HG03558 (cell line): Measurements from ENCODE around the gene TSPAN11.

Experiments
- ATAC-seq: cut with Tn5 transposase; IDR thresholded peaks from one replicate; pipeline ENCODE4 v1.9.1; 2021; ENCODE audit warnings: moderate number of reproducible peaks; ENCODE audit not compliant: unreplicated experiment; ENCODE audit errors: extremely low read depth

TSPAN11 gene

DNA sequence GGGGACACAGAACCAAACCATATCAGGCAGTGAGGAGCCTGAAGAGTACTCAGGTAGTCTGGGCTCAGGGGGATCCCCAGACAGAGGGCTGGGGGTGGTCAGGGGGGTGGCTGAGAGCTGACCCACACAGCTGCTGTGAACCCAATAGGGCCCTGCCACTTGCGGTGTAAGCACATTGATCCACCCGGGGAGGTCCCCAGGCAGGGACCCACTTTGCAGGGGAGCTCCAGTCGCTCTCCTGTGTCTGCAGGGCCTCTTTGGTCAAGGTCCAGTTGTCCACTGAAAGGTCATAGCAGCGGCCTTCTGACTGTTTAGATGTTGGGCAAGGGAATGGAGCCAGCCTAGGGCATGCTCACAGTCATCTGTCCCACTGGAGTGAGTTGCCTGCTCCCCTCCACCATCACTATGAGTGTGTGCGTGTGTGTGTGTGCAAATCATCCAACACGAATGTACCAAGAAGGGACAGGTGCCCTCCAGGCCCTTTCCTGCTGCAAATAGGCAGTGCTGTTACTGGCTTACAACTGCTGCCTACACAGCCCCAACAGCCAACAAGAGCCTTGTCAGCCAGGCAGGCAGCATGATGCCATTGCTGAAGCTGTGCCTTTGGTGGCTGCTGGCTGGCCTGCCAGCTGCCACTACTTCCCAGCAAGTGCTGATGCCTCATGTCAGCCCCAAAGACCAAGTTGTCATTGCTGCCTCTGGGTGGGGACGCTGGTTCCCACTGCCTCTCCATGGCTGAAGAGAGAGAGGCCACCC is 71.3 kb downstream of the TSPAN11 start:
- ATAC-seq = no peak

DNA sequence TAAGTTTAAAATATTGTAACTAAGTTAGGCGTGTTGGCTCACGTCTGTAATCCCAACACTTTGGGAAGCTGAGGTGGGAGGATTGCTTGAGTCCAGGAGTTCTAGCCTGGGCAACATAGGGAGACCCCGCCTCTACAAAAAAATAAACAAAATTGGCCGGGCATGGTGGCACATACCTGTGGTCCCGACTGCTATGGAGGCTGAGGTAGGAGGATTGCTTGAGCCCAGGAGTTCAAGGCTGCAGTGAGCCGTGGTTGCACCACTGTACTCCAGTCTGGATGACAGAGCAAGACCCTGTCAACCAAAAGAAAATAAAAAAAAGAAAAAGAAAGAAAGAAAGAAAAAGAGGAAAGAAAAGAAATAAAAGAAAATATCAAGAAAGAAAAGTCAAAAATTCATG is 72.5 kb downstream of the TSPAN11 start:
- ATAC-seq = no peak

DNA sequence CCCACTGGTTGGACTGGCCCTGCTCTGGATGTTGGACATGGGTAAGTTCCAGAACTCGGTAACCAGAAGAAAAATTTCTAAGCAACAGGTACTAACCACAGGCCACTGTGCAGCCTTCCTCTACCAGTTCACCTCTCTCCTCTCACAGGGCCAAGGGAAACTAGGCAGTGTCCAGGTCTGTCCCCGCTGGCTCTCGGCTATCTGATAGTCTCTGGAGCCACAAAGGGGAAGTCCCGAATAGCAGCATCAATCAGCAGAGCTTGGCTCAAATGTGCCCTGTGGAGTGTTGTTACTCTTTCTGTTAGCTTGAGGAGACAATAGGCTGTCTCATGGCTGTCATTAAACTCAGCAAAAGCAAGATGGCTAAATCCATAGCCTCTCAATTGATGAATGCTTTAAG is 73.2 kb downstream of the TSPAN11 start:
- ATAC-seq = no peak

DNA sequence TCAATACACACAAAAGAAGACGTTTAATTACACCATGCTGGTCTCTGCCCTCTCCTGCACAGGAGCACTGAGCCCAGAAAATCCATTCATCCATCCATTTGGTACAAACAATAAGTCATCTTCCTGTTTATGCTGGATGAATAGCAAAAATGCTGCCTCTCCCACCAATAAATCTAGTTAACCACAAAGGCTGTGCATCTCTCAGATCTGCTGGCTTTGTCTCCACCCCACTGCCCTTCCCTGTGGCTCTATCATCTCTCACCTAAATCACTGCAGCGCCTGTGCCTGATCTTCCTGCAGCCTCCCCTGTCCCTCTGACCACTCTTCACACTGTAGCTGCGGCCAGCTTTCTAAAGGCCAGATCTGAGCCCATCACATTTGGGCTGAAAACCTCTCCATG is 74.2 kb downstream of the TSPAN11 start:
- no peak for ATAC-seq

DNA sequence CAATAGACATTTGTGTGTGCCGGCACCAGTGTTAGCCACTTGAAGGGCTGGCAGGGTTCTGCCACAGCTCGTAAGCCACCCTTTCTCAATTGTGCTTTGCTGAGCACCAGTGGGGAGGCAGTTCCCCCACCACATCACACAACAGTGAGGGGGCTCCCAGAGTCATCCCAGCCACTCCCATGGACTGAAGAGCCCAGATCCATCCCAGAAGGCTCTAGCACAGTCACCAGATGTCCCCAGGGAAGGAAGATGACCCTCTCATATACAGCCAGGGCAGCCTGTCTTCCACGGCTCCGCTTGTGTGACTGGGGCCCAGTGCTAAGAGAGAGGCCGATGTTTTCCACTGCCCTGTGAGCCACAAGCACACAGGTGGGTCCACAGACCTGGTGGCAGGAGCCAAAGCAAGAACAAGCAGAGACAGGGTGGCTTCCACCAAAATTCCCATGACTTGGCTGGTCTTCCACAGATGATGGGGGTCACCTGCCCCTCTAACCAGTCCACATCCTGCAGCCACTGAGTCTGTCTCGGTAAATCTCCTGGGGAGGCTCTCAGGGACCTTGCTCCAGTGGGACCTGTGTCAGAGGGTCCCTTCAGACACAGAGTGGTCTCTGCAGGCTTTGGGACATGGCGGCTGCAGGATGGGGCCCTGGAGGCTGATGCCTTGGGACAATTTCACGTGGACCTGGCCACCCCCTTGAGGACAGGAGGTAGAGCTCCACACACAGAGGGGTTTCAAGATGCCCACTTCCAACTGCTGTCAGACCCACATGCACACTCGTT is 75.2 kb downstream of the TSPAN11 start:
- ATAC-seq = no peak

DNA sequence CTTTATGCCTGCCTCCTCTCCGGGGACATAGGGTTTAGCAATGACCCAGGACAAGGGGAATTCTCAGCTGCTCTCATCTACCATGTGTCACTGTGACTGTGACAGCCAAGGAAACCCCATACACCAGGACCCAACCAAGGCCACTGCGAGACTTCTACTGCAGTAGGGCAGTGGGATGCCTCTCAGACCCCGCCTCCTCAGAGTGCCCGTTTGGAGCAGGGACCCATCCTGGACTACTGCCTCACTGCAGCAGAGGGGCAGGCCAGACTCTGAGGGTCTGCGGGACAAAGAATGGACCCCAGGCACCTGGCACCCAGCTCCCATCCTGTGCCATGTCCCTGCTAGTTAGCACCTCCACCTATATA is 75.8 kb downstream of the TSPAN11 start:
- no peak for ATAC-seq

DNA sequence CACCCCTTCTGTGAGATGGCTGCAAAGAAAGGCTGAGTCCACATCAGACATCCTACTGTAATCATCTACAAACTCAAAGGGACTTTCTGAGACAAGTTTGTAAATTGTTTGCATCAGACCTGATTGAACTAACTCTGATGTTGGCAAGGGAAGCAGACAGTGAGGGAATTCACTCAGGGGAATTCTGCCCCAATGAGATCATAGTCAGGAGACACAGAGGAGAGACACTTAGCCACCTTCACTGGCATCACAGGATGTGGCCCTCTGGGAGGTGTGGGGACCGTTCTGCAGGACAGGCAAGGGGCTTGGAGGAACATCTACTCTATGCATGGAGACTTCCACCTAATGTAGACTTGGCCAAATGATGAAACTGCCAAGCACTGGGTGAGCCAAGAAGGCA is 76.5 kb downstream of the TSPAN11 start:
- ATAC-seq = no peak

DNA sequence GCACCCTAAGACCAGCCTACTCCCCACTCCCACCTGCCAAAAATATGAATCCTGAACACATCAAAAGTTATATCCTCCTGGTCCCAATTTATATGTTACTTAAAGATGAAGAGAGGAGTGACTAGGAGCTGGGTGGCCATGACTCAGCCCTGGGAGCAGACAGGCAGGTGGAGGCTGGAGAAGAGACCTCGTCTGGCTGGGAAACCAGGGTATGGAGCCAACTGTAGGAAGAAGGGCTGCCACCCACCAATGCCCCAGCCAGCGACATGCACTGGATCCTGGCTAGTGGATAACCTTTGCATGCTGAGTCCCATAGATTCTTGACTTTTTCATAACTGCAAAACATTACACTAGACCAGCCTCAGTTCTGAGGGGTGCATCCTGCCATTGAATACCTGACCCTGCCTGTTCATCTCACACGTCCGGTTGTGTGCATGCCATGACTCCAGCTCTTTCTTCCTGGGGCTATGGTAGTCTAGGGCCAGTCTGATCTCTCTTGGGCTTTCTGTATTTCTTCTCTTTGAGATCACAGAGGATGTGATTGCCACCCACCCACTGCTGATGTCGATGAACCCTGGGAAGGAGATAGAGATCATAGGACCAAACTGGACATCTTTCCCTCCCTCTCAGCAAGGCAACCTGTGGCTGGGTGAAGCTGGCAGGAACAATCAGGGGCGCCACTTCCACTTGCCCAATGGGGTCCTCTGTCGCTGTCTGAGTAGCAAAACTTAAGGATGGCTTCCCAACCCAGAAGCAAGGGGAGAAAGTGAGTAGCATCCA is 77.5 kb downstream of the TSPAN11 start:
- no peak for ATAC-seq

DNA sequence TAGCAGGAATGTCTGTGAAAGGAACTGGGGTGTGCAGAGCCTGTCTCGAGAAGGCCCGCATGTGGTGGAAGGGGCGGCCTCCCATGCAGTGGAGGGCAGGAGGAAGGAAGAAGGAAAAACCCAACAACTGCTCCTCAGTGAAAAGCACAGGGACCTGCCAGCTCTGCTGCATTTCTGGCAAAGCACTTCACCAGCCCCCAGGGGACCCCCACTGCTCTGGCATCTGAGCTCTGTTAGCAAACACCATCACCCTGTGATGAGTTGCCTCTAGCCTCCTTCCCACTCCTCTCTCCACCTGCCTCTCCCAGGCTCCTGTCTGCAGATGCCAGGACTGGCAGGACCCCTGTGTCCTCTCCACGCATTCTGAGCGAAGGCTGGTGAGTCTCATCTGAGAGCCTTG is 78.1 kb downstream of the TSPAN11 start:
- no peak for ATAC-seq

DNA sequence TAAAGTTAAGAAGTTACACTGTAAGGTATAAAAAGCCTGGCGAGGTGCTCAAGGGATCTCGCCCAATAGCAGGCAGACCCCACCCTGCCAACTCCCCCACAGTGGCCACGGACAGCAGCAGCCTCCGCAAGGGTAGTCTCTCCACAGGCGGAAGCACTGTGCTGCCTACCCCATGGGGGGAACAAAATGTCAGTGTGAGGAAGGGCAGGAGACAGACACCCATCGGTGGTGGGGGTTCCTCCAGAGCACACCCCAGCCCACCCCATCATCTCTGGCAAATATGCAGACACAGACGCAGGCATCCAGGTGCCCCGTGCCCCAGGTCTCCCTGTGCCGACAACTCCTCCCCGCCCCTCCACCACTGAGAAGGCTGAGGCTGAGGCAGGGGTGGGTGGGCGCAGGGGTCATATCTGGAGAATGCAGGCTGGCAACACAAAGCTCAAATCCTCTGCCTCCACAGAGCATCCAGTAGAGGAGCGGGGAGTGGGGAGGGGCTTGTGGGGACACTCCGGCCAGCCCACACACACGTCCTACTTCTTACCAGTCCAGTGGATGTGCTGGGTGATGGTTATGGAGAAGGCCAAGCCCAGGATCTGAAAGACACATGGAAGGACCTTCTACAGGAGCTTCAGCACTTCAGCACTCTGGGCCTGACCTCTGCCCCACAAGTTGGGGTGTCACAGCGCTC is 78.9 kb downstream of the TSPAN11 start:
- no peak for ATAC-seq

DNA sequence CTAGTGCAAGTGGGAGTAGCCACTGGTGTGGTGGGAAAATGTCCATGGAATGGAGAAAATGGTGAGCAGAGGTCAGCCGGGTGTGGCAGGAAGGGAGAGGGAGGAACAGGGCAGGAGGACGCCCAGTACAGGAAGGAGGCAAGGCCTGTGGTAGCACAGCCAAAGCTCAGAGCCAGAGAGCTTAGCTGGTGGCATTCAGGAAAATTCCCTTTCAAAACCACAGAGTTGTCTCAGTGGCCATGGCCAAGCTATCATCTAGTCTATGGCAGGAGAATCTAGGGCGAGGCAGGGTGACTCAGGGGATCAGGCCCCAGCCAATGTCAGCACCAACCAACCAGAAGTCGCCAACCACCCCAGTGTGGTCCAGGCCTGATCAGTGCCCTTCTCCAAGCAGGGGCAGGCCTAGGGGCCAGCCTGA is 79.4 kb downstream of the TSPAN11 start:
- ATAC-seq = no peak

DNA sequence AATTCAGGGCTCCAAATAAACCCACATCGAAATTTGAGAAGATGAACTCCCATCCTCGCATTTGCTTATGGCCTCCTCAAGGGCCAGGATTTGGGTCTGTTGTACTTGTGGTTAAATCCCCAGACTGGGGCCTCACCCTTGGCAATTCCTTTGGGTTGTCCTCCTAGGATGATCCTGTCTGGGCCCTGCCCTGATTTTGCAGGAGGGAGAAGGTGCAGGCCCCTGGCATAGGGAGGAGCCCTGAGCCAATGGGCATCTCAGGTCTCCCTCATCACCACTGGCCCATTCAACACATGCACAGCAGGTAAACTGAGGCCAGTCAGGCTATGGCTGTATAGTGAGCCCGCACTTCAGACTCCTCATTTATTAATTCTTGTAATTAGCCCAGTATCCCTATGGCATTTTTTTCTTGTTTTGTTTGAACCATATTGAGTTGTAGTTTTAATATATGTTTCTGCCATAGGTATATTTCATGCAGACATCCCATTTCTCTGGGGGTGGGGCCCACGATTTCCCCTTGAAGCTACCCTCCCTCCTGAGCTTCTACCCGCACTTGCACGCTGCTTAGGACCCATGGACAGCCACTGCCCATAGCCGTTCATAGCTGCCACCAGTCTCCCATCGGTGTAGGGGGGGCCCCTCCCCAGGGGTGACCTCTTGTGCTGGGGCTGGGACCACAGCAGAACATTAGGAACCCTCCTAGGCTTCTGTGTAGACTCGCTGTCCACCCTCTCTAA is 80.0 kb downstream of the TSPAN11 start:
- ATAC-seq = no peak

DNA sequence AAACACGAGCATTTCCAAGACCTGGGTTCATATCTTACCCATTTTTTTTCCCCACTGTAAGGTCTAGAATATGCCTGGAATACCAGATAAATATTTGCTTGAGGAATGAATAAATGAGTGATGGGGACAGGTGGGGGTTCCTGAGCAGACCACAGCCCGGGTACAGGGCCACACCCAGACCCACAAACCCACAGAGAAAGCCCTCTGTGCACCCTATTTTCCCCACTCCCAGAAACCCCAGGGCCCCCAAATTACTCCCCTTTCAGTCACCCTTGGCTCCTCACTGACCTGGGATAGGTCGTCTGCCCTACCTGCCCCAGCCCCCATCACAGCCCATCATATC is 80.6 kb downstream of the TSPAN11 start:
- no peak for ATAC-seq

DNA sequence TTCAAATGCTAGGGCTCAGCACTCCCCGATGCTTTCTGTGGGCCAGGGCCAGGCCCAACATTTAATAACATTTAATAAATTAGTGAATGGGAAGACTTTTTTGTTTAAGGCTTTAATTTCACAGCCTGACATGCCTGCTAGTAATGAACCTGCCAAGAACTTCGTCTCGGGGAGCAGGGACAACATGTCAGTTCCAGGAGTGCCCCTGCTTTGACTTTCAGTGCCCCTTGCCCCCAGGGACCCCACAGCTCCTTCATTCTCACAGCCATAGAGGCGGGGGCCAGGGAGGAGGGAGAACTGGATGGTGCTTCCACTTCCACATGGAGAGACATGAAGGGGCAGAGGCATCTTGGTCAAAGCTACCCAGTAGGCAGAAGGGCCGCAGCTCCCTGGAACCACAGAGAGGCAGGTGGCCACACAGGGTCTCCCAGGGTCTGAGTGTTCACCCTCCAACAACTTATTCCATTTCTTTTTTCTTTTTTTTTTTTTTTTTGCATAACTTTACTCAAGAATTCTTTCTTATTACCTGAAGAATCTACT is 81.2 kb downstream of the TSPAN11 start:
- ATAC-seq = no peak

DNA sequence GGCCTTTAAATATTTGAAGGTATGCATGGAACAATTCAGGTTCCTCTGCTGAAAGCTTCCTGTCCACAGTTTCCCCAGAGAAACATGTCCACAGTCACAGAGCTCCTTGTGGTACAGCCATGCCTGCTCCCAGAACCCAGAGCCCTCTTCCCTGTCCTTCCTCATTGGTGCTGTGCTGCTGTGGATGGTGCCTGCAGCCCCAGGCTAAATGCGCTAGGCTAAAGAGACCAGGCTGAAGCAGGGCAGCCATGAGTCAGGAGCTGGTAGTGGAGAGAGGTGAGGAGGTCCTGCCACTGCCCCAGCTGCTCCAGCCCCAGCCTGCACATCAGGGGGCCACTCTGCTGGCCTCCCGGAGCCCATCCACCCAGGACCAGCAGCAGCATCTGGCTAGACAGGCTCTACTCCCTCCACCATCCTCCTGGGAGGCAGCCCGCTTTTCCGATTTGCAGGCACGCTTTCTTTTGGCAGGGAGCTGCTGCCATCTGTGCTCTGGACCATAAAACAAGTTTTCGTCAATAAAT is 81.8 kb downstream of the TSPAN11 start:
- no peak for ATAC-seq

DNA sequence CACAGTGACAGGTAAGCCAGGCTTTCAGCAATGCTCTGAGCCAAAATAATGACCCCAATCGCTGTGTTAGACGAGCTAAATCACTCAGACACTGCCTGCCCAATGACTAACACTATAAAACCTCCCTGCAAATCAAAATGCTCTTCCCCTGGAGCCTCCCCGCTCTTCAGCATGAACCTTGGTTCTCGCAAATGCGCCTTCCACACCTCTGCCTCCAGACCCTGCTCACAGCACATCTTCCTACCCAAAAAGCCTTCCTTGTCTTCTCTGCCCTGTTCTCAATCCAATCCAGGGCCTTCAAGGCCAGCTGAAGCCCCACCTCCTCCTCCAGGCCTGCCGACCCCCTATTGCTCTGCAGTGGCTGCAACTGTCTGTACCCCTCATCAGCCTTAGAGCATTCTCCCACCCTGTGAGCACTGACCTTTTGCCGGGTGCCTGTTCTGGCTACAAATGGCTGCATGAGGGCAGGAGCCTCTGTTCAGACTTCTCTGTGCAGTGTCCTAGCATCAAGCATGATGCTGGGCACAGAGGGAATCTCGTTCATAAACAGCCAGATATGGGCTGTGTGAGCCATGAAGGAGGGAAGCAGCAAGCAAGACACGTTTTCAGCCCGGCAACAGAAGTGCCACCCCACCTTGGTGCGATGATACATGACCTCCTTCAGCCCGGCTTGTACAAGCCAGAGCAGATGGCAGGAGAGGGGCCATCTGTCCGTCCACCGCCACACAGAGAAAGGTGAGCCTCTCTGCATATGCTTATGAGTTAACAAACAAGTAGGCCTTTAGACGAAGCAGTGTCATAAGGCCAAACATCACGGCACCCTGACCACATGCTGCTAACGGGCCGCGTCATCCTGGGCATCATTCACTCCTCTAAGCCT is 82.7 kb downstream of the TSPAN11 start:
- ATAC-seq = no peak

DNA sequence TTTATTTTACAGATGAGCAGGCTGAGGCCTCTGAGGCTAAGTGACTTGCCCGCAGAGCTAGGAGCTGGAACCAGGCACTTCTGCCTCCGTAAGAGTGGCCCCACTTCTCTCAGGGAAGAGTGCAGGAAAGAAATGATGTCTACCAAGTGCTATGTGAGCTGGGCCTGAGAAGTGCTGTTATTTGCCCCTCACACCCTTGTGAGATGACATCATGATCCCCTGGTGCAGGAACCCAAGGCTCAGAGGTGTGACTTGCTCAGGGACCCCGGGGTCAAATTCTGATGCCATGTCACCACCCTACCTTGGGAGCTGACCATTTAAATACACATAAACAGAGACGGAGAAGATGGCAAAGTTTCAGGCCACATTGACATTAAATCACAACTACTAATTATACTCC is 83.4 kb downstream of the TSPAN11 start:
- no peak for ATAC-seq

DNA sequence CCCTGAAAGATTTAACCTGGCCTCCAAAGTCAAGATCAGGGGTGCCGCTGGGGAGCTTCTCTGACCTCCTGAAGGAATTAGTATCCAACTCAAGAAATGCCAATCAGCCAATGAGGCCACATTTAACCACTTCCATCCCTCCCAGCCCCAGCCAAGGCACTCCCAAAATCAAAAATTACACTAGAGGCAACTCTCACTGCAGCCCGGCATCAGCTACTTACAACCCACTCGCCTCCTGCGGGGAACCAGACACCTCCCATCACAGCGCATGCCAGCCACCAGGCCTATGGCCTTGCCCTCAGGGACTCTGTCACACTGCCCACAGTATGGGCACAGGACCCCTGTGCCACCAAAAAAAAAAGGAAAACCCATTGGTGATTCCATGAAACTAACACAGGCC is 84.8 kb downstream of the TSPAN11 start:
- ATAC-seq = no peak
